Posterior cingulate gyrus (tissue), 11 donors: ENCODE results near the gene PWP1.

Source experiments
- DNase-seq, 10 donors: peaks; one replicate each; pipeline versions ENCODE4 v3.0.0 to v3.0.0-alpha.2; 2020 to 2021; ENCODE audit warnings: mixed read lengths in 3 of 10
- intact Hi-C: fragments of 100-400 bp; cut with DNase I; formaldehyde crosslinking; loops from one replicate; pipeline ENCODE4 v1.15.1; 2023

The PWP1 gene

DNA sequence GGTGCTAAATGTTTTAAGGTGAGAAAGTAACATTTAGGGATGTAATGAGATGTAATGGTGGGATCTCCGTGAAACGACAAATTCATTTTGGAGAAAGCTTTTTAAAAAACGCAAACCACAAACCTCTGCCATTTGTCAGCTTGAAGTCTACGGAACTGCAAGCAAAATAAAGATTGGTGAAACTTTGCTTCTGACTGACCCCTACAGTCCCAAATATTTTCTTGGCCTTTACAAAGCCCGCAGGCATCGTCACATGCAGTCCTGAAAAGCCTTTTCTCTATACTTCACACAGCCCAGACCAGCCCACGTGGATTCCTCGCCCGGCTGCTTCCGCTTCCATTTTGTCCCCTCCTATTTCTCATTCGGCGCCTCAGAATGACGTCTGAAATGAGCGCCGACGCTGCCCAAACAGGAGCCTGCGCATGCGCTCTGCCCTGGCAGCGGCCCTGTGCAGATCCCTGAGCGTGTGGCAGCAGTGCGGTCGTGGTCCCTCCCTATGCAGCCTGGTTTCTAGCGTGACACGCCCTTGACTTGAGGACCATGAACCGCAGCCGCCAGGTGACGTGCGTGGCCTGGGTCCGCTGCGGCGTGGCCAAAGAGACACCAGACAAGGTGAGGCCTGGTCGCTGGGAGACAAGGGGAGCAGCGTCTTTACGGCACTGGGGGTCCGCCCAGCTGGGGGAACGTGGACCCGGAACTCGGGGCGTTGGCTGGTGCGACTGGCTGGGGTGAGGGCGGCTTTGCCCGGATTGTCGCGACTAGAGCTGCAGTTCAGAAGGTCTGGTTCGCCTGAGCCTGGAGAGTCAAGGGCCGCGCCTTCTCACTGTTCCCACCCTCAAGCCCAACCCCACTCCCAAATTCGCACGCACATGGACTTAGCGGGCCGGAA, at the start of gene PWP1:
Gene PWP1, plus strand, starts transcription at position 440 of the 889 bp plus-strand sequence. Its CDS starts 101 bp downstream, at position 541.
- DNase-seq: peak; percentile 81 to 99 (median 91)
- intact Hi-C loops: loop anchor here (1.0 to 10.0 kb wide), 2 partner anchors 76 to 829 kb away; partner anchors contain the start of genes FICD and PRDM4

DNA sequence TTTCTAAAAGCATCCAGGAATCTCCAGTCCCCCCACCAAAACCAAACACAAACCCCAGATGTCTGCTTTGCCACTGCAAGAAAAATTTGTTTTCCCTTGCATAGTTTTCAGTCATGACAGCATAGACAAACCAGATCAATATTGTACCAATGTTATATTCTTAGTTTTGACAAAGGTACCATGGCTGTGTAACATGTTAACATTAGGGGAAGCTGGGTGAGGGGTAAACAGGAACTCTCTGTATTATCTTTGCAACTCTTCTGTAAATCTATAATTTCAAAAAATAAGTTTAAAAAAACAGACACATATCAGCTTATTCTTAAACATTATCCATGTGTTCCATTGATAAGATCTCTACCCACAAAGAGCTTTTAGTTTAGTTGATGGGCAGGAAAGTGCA, 44.4 kb upstream of the PWP1 start:
- intact Hi-C loops: no loop called here
- no peak for DNase-seq

DNA sequence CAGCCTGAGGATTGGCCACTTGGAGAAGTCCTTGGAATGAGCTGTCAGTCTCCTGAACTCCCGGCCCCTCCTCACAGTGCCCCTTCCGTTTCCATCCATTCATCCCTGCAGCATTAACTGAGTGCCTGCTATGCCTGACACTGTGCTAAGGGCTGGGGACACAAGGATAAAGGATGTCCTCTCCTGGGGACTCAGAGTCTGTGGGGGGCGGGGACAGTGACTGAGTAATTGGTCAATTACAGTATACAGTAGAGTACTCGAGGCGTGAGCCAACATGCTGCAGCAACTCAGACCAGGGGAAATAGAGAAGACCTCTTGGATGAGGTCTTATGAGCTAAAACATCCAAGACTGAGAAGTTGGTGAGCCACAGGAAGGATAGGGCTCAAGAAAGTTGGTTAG, 43.4 kb upstream of the PWP1 start:
- intact Hi-C loops: no loop called here
- no peak for DNase-seq

DNA sequence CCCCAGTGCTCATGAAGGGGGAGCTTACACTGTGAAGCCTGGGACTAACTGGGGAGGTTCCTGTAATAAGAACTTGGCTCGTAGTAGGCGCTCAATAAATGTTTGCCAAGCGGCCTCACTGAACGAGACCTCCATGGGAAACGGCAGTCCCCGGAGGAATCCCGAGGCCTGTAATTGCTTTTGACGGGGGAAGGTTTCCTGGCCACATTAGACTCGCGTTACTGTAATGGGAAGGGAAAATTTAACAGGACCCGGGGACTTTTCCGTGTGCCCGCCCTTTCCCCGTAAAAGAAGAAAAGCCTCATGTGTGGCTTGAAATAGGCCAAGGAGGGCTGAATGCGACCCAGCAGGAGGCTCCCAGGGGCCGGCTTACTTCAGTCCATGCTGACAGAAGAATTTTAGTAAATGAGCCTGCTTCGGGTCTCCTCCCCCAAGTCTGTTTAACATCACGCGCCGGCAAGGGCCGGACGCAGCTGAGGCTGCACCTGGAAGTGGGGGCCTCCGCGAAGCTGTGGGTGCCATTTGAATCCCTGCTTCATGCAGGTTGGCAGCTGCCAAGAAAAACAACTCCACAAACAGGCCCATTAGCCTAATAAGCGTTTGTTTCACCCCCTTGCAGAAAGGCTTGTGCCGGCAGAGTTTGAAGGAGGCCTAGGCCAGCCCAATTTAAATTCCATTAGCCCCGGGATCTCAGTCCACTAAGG, 39.8 kb upstream of the PWP1 start:
- intact Hi-C loops: no loop called here
- DNase-seq: peak in 7 of 10 donors; percentile 26 to 91 (median 54)

DNA sequence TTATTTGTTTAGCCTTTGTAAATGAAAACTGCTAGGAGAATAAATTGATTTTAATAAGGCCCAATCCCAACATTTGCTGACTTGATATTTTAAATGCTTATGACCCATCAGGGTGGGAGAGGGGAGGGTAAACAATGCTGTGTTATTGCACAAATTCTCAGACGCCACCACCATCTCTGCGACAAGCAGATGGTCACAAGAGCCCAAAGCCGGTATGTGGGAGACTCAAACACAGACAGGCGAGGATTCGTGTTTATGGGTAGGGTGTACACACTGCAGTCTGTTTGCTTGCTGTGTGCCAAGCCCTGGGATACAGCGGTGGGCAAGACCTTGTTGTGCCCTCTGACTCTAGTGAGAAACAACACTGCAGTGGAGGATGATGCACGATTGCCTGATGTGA, 39.2 kb upstream of the PWP1 start:
- intact Hi-C loops: no loop called here
- DNase-seq: no peak

DNA sequence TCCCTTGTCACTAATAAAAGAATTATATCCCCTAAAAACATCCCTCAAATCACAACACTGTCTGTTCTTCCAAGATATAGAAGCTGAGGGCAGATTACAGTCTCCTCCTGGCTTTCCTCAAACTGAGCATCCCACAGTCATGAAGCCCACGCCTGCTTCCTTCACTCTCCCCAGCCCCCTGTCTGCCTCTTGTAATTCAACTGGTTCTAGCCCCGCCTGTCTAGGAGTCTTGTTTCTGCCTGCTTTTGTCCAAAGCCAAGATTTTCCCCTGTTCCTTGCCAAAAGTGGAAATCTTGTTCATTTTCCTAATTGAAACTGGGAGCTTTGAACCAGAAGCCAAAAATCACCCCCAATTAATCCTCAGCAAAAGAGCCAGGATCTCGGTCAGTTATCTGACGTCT, 35.9 kb upstream of the PWP1 start:
- DNase-seq: no peak
- intact Hi-C loops: no loop called here

DNA sequence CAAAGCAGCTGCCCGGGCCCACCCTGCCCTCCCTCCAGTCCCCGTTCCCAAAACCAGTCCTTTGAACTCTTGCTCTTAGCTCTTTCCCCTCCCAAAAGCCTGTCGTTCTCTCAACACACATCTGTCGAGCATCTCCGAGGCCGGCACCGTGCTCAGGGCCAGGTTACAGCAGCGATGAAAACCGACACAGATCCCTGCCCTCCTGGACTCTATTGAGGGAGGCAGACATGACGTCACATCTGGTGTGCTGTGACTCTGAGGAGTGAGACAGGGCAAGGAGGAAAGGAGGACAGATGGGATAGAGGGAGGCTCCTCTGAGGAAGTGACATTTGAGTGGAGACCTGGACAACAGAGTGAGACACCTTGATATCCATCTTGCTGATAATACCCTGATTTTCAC, 34.6 kb upstream of the PWP1 start:
- no peak for DNase-seq
- intact Hi-C loops: no loop called here

DNA sequence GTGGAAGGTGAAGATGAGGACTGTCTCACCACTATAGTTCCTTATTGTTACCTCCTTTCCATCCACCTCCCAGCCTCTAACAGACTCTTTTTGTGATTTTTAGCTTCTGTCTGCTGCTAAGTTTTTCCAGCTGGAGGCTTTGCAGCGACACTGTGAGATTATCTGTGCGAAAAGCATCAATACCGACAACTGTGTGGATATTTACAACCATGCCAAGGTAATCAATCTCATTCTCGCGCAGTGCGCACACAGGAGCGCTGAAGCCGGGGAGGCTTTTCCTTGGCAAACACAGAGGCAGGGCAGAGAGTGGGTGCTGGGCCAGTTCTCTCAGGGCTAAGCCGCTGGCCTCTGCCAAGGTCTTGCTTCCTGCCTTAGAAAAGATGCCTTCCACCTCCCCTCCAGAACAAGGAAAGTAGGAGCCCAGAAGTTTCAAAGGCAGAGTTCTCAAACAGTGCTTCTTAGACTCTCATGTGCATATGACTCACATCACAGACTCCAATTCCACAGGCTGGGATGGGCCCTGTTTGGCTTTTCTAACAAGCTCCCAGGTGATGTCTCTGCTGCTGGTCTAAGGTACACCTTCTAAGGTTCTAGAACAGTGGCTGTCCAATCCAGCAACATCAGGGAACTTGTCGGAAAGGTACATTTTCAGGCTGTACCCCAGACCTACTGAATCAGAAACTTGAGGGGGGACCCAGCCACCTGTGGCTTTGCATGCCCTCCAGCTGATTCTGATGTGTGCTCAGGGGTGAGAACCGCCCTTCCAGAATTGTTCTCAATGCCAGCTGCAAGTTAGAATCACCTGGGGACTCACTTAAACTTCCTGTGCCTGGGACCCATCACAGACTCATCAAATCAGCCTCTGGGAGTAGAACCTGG, 33.8 kb upstream of the PWP1 start:
- no peak for DNase-seq
- intact Hi-C loops: no loop called here

DNA sequence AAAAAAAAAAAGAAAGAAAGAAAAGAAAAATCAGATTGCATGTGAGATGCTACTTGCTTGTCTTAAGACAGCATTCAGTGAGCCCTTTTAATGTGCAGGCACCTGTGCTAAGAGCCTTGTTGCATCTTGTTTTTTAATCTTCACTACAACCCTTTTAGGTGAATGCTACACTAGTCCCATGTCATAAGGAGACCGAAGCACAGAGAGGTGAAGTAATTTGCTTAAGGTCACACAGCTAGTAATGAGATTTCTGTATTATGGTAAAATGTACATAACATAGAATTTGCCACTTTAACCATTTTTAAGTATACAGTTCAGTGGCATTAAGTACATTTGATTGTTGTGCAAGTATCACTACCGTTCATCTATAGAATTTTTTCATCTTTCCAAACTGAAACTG, 32.1 kb upstream of the PWP1 start:
- intact Hi-C loops: no loop called here
- DNase-seq: no peak

DNA sequence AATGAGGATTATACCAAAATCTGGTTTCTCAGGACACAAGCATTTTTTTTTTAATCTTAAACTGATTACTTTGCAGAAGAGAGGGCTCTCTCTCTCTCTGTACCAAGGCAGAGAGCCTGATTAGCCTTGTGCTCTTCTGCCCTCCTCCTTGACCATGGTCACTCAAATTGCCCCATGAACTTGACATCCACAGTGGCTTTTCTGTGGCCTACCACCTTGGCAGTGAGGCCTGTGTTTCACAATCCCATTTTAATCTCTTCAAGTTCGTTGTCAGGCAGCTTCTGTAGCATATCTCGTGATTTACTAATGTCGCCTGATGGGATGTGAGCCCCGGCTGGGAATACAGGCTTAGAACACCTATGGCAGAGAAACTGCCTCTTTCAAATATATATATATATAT, 30.7 kb upstream of the PWP1 start:
- intact Hi-C loops: no loop called here
- DNase-seq: no peak

DNA sequence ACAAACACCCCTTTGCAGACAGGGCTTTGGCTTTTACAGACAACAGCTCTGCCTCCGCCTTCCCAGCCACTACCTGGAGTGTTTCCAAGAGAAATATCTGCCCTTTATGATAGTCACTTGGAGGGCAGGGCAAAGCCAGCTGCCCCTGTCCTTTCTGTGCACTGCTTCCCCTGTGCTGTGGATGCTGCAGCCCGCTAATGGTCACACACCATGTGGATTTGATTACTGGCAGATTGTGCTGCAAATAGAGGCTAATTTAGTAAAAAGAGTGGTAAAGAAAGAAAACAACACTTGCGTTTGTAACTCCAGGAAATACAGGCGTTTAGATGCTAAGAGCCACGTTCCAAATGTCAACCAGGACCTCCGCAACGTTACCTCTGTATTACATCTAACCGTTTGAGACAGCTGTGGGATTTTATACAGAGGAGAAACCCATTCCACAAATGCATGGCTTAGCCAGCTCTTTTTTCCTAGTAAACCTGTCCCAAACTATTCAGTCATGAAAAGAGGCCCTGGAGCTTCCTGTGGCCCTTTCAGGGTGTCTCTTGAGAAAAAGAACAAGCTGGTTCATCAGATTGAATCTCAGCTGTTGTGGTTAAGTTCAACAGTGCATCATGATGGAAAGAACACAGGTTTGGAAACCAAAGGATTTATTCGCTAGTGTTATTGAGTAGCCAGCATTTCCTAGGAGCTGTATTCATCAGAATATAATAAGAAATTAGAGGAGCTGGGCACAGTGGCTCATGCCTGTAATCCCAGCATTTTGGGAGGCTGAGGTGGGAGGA, 30.1 kb upstream of the PWP1 start:
- no peak for DNase-seq
- intact Hi-C loops: no loop called here

DNA sequence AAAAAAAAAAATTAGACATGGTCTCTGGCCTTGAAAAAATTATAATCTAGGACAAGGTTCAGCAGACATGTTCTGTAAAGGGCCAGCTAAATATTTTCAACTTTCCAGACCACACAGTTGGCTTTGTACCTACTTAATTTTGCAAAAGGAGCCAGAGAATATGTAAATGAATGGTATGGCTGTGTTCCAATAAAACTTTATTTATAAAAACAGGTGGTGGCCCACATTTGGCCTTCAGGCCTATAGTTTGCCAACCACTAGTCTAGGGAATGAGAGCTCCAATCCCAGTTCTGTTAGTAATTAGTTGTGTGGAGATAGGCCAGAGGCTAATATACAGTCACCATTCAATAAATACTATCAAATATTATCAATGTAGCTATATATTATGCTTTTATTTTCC, 29.3 kb upstream of the PWP1 start:
- no peak for DNase-seq
- intact Hi-C loops: no loop called here

DNA sequence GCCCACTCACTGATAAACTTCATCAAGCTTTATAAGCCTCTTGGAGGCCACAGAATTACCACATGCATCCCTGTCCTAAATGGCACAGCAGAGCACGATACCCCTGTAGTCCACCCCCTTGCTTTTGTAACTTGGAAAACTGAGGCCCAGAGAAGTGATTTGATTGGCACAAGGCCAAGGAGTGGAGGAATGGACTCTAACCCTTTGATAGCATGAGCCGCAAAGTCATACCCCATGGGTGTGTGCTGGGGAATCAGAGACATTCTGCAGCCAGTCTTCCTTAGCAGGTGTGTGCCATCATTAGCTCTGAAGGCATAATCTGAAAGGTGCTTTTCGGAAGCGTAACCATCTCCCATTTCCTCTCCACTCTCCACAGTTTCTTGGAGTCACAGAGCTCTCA, 28.5 kb upstream of the PWP1 start:
- DNase-seq: peak in 1 of 10 donors; percentile 6
- intact Hi-C loops: no loop called here

DNA sequence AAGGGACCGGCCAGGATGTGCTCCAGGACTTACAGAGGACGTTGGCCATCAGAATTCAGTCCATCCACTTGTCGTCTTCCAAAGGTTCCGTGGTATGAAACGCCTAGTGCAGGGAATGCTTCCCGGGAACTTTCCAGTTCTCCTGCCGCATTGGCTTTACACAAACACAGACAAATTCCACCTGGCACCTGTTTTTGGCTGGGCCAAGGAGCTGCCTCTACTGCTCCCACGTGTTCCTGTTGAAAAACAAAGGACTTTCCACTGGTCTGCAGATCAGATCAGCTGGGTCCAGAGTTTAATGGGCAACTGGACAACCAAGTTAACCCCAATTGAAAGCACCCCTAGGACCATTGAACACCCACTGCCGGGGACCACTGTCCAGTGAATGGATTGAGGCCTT, 28.0 kb upstream of the PWP1 start:
- intact Hi-C loops: no loop called here
- peak in 1 of 10 donors; percentile 32 for DNase-seq

DNA sequence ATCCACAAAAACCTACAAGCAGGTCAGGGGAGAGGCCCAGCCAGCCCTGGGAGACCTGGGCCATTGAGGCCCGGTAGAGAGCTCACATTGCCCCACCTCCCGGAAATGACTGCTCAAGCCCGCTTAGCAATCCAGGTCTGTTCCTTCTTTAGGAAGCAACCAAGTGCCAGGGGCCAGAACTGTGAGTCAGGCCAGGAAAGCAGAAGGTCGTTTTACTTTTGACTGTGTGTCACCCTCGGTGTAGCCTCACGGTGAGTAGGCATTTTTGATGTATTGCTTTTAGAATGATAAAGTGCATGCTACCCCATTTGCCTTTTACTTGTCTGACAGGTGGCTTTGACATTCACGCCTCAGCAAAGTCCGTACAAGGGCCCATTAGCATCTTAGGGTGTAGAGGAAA, 25.4 kb upstream of the PWP1 start:
- no peak for DNase-seq
- intact Hi-C loops: no loop called here

DNA sequence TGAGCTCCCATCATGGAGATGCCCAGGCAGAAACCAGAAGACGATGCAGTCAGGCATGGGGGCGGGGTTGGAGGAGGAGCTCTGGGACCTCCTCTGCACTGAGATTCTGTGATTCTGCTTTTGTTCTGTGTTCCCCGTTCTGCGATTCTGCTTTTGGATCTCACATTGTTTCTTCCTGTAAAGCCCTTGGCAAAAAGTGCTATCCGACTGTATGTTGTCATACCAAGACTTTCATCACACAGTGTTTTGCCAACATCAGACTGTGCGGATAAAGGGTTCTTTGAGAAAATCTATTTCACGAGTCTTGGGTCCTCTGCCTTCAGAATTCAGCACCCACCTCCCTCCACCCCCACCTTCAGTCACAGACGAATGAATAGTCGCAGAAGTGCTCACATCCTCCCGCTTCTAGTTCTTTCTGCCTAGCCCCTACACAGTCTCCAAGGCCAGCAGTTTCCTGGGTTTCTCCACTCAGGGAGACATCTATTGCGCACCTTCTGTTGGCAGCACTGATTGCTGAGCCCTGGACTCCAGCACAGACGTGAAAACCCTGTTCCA, 24.7 kb upstream of the PWP1 start:
- intact Hi-C loops: no loop called here
- DNase-seq: peak in 4 of 10 donors; percentile 18 to 89 (median 62)

DNA sequence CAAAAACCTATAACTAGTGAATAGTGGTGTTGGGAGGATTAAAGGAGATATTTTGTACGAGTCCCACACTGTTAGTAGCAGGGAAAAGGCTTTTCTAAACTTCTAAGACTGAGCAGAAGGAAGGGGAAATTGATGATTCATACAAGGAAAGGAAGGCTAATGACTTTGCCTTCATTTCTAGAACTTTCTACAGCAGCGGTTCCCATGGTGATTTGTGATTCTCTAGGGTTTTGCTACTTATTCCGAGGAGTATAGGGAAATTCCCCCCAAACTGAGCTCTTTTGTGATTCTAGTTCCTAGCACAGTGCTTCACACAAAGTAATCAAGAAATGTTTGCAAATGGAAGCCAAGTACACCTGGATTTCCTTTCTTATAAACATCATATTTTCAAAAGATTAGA, 23.8 kb upstream of the PWP1 start:
- intact Hi-C loops: no loop called here
- no peak for DNase-seq

DNA sequence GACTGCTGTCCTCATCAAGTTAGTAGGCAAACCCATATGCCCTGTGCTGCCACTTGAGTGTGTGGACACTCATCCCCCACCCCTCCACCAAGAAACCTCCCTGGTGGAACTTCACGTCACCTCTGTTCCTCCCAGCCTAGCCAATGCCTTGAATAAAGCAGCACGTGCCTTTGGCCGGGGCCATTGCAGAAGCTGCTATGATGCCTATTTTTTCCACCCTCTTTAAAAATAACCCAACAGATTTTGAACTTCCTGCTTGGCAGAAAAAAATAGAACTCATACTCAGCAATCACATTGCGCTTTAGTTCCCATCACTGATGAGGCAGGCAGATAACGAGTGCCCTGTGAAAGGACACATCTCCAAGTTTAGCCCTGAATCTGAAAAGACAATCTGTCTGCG, 23.1 kb upstream of the PWP1 start:
- peak in 4 of 10 donors; percentile 39 to 88 (median 70) for DNase-seq
- intact Hi-C loops: no loop called here

DNA sequence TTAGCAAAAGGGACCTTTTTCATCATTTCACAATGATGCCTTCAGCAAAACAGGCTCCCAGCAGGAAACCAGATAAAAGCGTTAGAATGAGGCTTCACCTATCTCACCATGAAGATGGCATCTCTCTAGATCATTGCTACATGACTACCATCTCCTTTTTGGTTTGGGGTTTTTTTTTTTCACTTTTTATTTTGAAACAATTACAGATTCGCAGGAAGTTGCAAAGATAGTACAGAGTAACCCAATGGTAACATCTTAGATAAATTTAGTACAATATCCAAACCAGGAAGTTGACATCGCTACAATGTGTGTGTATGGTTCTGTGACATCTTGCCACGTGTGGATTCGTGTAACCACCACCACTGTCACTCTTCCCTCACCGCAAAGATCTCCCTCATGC, 22.3 kb upstream of the PWP1 start:
- intact Hi-C loops: no loop called here

DNA sequence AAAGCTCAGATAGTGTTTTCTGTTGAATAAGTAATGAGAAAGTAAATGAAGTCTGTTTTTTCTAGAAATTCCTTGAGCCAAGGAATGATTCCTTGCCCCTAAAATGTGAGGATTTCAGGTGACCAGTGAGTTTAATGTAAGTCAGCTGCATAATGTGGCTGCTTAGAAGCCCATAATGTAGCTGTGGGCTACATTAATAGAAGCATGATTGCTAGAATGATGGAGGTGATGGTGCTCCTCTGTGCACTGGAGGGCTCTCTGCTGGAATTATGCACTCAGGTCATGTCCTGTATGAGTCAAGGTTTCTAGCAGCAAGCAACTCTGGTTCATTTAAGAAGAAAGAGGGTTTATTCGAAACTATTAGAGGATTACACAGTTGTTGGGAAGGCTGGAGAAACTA, 19.6 kb upstream of the PWP1 start:
- intact Hi-C loops: no loop called here
- peak in 1 of 10 donors; percentile 12 for DNase-seq

More for the DNA sequence above, 22.3 kb upstream of the PWP1 start:
- no peak for DNase-seq
